HEK293 (cell line): ENCODE data around the gene EEF1AKMT2.

ENCODE experiments used
- CTCF ChIA-PET: fragments of 350-600 bp; formaldehyde crosslinking; extraction: SDS; loops from one replicate; lab custom pipeline; 2021; ENCODE audit warnings: antibody characterized with exemption; lab: Yijun Ruan, JAX
- POLR2A ChIA-PET: fragments of 300-600 bp; formaldehyde crosslinking; extraction: SDS; loops from one replicate; lab custom pipeline; 2020; ENCODE audit warnings: antibody characterized with exemption, inconsistent platforms; lab: Yijun Ruan, JAX
- H3K27ac ChIP-seq: fragments of 200-500 bp; sonication (Bioruptor generic); 2 replicates; pipeline ENCODE4 v1.5.1; 2014; ENCODE audit warnings: low read depth, low read length, control low read depth, inconsistent platforms; ENCODE audit errors: extremely low read depth
- H3K36me3 ChIP-seq, 2 experiments: fragments of 200-500 bp in 1 of 2; sonication (Bioruptor generic) in 1 of 2; 1 replicate in 1 of 2; 2 replicates in 1 of 2; pipeline ENCODE4 v1.5.1; 2014 to 2017; ENCODE audit warnings: inconsistent platforms in 2 of 2, low read length in 2 of 2; ENCODE audit not compliant: control insufficient read depth in 2 of 2, insufficient read depth in 1 of 2
- H3K4me1 ChIP-seq: fragments of 200-500 bp; sonication (Bioruptor generic); 2 replicates; pipeline ENCODE4 v1.5.1; 2014; ENCODE audit warnings: mild to moderate bottlenecking, low read length, inconsistent platforms; ENCODE audit not compliant: control insufficient read depth, insufficient read depth
- H3K4me3 ChIP-seq: 2 replicates; pipeline ENCODE4 v1.5.1; 2011; ENCODE audit warnings: low read depth, mild to moderate bottlenecking, control low read depth, low read length, moderate library complexity
- H3K9me3 ChIP-seq: fragments of 200-500 bp; sonication (Bioruptor generic); 2 replicates; pipeline ENCODE4 v1.5.1; 2014; ENCODE audit warnings: low read depth, low read length, inconsistent platforms; ENCODE audit not compliant: control insufficient read depth, insufficient read depth
- BCL11B ChIP-seq: fragments of 450-650 bp; formaldehyde crosslinking; IDR thresholded peaks from 2 replicates; pipeline ENCODE4 v1.5.1; 2016; ENCODE audit warnings: low read depth, missing biosample characterization, missing genetic modification characterization
- FEZF1 ChIP-seq: fragments of 450-650 bp; formaldehyde crosslinking; IDR thresholded peaks from 2 replicates; pipeline ENCODE4 v1.5.1; 2016; ENCODE audit warnings: missing biosample characterization, missing genetic modification characterization
- KLF16 ChIP-seq: fragments of 450-650 bp; formaldehyde crosslinking; IDR thresholded peaks from 2 replicates; pipeline ENCODE4 v1.5.1; 2017; ENCODE audit warnings: missing biosample characterization, missing genetic modification characterization
- SCRT1 ChIP-seq: fragments of 450-650 bp; formaldehyde crosslinking; IDR thresholded peaks from 2 replicates; pipeline ENCODE4 v1.5.1; 2016; ENCODE audit warnings: missing biosample characterization, missing genetic modification characterization, borderline replicate concordance
- SP7 ChIP-seq: fragments of 450-650 bp; formaldehyde crosslinking; IDR thresholded peaks from 2 replicates; pipeline ENCODE4 v1.5.1; 2016; ENCODE audit warnings: missing biosample characterization, missing genetic modification characterization
- ZBTB1 ChIP-seq: fragments of 450-650 bp; formaldehyde crosslinking; IDR thresholded peaks from 2 replicates; pipeline ENCODE4 v1.5.1; 2016; ENCODE audit warnings: missing biosample characterization, missing genetic modification characterization
- ZBTB10 ChIP-seq: fragments of 450-650 bp; formaldehyde crosslinking; IDR thresholded peaks from 2 replicates; pipeline ENCODE4 v1.5.1; 2016; ENCODE audit warnings: missing biosample characterization, missing genetic modification characterization
- ZBTB21 ChIP-seq: fragments of 450-650 bp; formaldehyde crosslinking; IDR thresholded peaks from 2 replicates; pipeline ENCODE4 v1.5.1; 2017; ENCODE audit warnings: missing biosample characterization, missing genetic modification characterization
- ZIC2 ChIP-seq: fragments of 450-650 bp; formaldehyde crosslinking; IDR thresholded peaks from 2 replicates; pipeline ENCODE4 v1.5.1; 2016; ENCODE audit warnings: missing biosample characterization, missing genetic modification characterization
- ZNF10 ChIP-seq: fragments of 450-650 bp; formaldehyde crosslinking; IDR thresholded peaks from 2 replicates; pipeline ENCODE4 v1.5.1; 2017; ENCODE audit warnings: missing biosample characterization, missing genetic modification characterization
- ZNF169 ChIP-seq: fragments of 450-650 bp; formaldehyde crosslinking; IDR thresholded peaks from 2 replicates; pipeline ENCODE4 v1.5.1; 2016; ENCODE audit warnings: missing biosample characterization, missing genetic modification characterization
- ZNF19 ChIP-seq: fragments of 450-650 bp; formaldehyde crosslinking; IDR thresholded peaks from 2 replicates; pipeline ENCODE4; 2016; ENCODE audit warnings: missing biosample characterization, missing genetic modification characterization, low read depth
- ZNF2 ChIP-seq: fragments of 450-650 bp; formaldehyde crosslinking; IDR thresholded peaks from 2 replicates; pipeline ENCODE4 v1.5.1; 2016; ENCODE audit warnings: missing biosample characterization, missing genetic modification characterization
- ZNF202 ChIP-seq: fragments of 450-650 bp; formaldehyde crosslinking; IDR thresholded peaks from 2 replicates; pipeline ENCODE4 v1.5.1; 2016; ENCODE audit warnings: missing biosample characterization, missing genetic modification characterization, borderline replicate concordance
- ZNF214 ChIP-seq: fragments of 450-650 bp; formaldehyde crosslinking; IDR thresholded peaks from 2 replicates; pipeline ENCODE4 v1.5.1; 2017; ENCODE audit warnings: missing biosample characterization, mild to moderate bottlenecking, missing genetic modification characterization, borderline replicate concordance
- ZNF366 ChIP-seq: fragments of 450-650 bp; formaldehyde crosslinking; conservative IDR thresholded peaks from 2 replicates; pipeline ENCODE4 v1.5.1; 2016; ENCODE audit warnings: missing biosample characterization, missing genetic modification characterization
- ZNF394 ChIP-seq: fragments of 450-650 bp; formaldehyde crosslinking; IDR thresholded peaks from 2 replicates; pipeline ENCODE4 v1.5.1; 2016; ENCODE audit warnings: missing biosample characterization, missing genetic modification characterization, mild to moderate bottlenecking, moderate library complexity, borderline replicate concordance
- ZNF449 ChIP-seq: fragments of 450-650 bp; formaldehyde crosslinking; IDR thresholded peaks from 2 replicates; pipeline ENCODE4 v1.5.1; 2017; ENCODE audit warnings: missing biosample characterization, mild to moderate bottlenecking, missing genetic modification characterization, moderate library complexity
- ZNF555 ChIP-seq: fragments of 450-650 bp; formaldehyde crosslinking; conservative IDR thresholded peaks from 2 replicates; pipeline ENCODE4 v1.5.1; 2017; ENCODE audit warnings: missing biosample characterization, mild to moderate bottlenecking, missing genetic modification characterization, inconsistent platforms
- ZNF560 ChIP-seq: fragments of 450-650 bp; formaldehyde crosslinking; IDR thresholded peaks from 2 replicates; pipeline ENCODE4 v1.5.1; 2017; ENCODE audit warnings: missing biosample characterization, missing genetic modification characterization, borderline replicate concordance
- ZSCAN5A ChIP-seq: fragments of 450-650 bp; formaldehyde crosslinking; IDR thresholded peaks from 2 replicates; pipeline ENCODE4 v1.5.1; 2016; ENCODE audit warnings: missing biosample characterization, missing genetic modification characterization
- TF ChIP-seq, protein P1 (sequence below): fragments of 450-650 bp; formaldehyde crosslinking; IDR thresholded peaks from 2 replicates; pipeline ENCODE4 v1.5.1; 2016; ENCODE audit warnings: missing biosample characterization, missing genetic modification characterization, low read depth
- TF ChIP-seq, protein P2 (sequence below): fragments of 450-650 bp; formaldehyde crosslinking; IDR thresholded peaks from 2 replicates; pipeline ENCODE4 v1.5.1; 2017; ENCODE audit warnings: missing biosample characterization, missing genetic modification characterization
- TF ChIP-seq, protein P3 (sequence below): fragments of 450-650 bp; formaldehyde crosslinking; IDR thresholded peaks from 2 replicates; pipeline ENCODE4 v1.5.1; 2017; ENCODE audit warnings: missing biosample characterization, missing genetic modification characterization

The EEF1AKMT2 gene

GRCh38 chr10:124741281-124741921 is 50.3 kb downstream of the EEF1AKMT2 start (continued):
- TF ChIP-seq ZSCAN5A (no peak), ZIC2 (tag by site-specific recombination) (no peak), SCRT1 (no peak), ZNF555 (tag by site-specific recombination) (no peak), ZNF2 (no peak), KLF16 (tag by site-specific recombination) (no peak), FEZF1 (tag by site-specific recombination) (no peak), ZBTB10 (tag by site-specific recombination) (no peak)

- CTCF ChIA-PET, result interaction anchor here (0.6 to 3.4 kb wide), 36 partner anchors 9 to 960 kb away, joined by 3 to 20 read pairs (median 4); no protein-coding TSS in a partner anchor
- Histone ChIP-seq H3K27ac (no peak overlapping the region; the same call in 1 of the 2 replicates), H3K36me3 (peaks cover 0 to 6% of the 10 kb centered on the region in 2 experiments; a peak in 1 of 3 replicates), H3K9me3 (no peaks in the 10 kb centered on the region), H3K4me1 (peaks cover 31% of the 10 kb centered on the region), H3K4me3 (no peak overlapping the region)
- POLR2A ChIA-PET, result interaction anchor here (1.0 kb wide), 1 partner anchor 979 kb away, joined by 3 read pairs; the partner anchor contains the start of gene EDRF1
- TF ChIP-seq ZNF10 (tag by site-specific recombination) (no peak), BCL11B (tag by site-specific recombination) (no peak), ZNF560 (no peak), ZNF394 (tag by site-specific recombination) (no peak), ZBTB1 (tag by site-specific recombination) (no peak), ZBTB21 (tag by site-specific recombination) (no peak), ZNF449 (peak; percentile 77), SP7 (tag by site-specific recombination) (no peak), ZNF366 (tag by site-specific recombination) (no peak), ZNF169 (tag by site-specific recombination) (no peak), ZNF202 (tag by site-specific recombination) (no peak), ZNF214 (tag by site-specific recombination) (no peak), ZNF19 (tag by site-specific recombination) (no peak)
- TF ChIP-seq, protein P1, sequence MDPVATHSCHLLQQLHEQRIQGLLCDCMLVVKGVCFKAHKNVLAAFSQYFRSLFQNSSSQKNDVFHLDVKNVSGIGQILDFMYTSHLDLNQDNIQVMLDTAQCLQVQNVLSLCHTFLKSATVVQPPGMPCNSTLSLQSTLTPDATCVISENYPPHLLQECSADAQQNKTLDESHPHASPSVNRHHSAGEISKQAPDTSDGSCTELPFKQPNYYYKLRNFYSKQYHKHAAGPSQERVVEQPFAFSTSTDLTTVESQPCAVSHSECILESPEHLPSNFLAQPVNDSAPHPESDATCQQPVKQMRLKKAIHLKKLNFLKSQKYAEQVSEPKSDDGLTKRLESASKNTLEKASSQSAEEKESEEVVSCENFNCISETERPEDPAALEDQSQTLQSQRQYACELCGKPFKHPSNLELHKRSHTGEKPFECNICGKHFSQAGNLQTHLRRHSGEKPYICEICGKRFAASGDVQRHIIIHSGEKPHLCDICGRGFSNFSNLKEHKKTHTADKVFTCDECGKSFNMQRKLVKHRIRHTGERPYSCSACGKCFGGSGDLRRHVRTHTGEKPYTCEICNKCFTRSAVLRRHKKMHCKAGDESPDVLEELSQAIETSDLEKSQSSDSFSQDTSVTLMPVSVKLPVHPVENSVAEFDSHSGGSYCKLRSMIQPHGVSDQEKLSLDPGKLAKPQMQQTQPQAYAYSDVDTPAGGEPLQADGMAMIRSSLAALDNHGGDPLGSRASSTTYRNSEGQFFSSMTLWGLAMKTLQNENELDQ (tag by site-specific recombination), result no peak
- TF ChIP-seq, protein P2, sequence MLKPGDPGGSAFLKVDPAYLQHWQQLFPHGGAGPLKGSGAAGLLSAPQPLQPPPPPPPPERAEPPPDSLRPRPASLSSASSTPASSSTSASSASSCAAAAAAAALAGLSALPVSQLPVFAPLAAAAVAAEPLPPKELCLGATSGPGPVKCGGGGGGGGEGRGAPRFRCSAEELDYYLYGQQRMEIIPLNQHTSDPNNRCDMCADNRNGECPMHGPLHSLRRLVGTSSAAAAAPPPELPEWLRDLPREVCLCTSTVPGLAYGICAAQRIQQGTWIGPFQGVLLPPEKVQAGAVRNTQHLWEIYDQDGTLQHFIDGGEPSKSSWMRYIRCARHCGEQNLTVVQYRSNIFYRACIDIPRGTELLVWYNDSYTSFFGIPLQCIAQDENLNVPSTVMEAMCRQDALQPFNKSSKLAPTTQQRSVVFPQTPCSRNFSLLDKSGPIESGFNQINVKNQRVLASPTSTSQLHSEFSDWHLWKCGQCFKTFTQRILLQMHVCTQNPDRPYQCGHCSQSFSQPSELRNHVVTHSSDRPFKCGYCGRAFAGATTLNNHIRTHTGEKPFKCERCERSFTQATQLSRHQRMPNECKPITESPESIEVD (tag by site-specific recombination), result peak; percentile 73
- TF ChIP-seq, protein P3, sequence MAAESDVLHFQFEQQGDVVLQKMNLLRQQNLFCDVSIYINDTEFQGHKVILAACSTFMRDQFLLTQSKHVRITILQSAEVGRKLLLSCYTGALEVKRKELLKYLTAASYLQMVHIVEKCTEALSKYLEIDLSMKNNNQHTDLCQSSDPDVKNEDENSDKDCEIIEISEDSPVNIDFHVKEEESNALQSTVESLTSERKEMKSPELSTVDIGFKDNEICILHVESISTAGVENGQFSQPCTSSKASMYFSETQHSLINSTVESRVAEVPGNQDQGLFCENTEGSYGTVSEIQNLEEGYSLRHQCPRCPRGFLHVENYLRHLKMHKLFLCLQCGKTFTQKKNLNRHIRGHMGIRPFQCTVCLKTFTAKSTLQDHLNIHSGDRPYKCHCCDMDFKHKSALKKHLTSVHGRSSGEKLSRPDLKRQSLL (tag by site-specific recombination), result 0 out of 2 replicates have a peak, but pooled peaks have one; percentile 24
Measured at GRCh38 chr10:124740369-124741280, 51.1 kb downstream of the EEF1AKMT2 start.
